ENCODE data around the gene RNF225.
"Not testable (repeated sequence)": the region's sequence is repeated elsewhere in the genome, so short reads cannot be mapped to it uniquely, and the experiment has no call there.

RNF225 gene

DNA sequence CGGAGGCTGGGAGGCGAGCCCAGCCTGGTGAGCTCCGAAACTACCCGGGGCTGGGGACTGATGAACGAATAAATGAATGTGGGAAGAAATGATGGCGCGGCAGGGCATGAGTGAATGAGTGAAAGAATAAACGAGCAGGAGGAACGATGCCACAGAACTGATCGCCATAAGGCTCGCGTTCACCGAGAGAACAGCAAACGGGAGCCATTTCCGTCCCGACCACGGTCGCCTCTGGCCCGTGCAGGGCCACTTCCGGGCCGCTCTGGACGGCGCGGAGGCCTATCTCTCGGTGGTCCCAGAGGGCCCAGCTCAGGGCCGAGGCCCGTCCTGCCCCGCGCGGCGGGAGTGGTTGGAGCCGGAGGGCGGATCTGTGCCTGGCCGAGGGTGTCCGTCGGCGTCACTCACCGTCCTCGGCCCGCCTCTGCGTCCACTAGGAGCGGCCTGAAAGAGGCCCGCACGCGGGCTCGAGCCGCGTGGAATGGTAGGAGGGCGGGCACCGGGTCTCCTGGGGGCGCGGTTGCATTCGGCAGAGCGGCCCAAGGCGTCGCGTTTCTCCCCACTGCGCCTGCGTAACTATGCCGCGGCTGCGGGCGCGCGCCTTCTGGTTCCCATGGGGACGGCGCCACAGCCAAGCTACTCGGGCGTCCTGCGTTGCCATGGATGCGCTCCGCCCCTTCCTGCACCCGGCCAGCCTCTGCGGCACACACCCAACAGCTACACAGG lies 33.0 kb upstream of the RNF225 start, which contains the start of gene ZNF497:
ZNF497 (minus strand) TSS at position 480 of the 723 bp plus-strand sequence. CDS start 5,116 bp downstream, outside the sequence.
- peak; percentile 97 for DNase-seq

DNA sequence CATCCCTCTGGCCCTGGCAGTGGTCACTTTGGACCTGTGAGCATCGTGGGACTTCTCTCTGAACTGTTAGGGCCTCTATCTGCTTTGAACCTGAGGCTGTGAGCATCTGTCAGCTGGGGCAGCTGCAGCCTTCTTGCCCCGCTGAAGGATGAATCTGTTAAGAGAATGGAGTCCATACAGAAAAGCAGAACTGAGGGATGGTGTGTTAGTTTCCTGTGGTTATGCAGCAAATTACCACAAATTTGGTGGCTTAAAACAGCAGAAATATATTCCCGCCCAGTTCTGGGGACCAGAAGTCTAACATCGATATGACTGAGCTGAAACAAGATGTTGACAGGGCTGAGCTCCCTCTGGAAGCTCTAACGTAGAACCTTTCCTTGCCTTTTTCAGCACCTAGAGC lies 31.3 kb upstream of the RNF225 start:
- DNase-seq: no peak

DNA sequence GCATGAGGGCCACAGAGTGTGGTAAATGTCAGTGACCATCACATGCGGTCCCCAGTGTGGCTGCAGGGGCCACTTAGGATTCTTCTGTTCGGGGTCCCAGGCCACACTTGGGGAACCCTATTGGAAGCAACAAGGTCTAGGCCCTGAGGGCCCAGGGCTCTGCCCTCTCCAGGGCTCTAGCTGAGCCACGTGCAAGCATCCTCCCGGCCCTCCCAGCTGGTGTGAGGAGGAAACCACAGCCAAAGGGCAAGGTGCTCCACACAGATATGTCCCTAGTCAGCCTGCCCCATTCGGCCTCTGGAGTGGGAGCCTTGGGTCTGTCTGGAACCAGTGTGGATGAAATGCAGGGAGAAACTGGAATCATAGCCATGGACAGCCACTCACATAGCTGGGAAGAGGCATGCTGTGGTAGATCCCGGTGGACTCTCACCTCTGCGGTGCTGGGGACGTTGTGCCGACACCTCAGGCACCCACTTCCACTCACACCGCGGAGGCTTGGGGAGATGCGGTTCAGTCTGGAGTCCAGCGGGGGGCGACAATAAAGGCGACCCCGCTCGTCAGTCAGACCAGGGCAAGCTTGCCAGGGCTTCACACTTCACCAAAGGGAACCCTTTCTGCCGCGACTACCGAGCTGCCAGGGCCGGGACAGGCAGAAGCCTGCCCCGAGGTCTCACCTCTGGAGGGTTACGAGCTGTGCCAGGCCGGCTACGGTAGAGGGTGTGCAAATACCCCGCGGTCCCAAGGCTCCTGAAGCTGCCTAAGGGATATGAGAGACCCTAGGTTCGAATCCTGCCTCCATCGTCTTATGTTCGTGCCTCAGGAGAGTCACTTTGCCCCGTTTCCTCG lies 28.6 kb upstream of the RNF225 start:
- no peak for DNase-seq

DNA sequence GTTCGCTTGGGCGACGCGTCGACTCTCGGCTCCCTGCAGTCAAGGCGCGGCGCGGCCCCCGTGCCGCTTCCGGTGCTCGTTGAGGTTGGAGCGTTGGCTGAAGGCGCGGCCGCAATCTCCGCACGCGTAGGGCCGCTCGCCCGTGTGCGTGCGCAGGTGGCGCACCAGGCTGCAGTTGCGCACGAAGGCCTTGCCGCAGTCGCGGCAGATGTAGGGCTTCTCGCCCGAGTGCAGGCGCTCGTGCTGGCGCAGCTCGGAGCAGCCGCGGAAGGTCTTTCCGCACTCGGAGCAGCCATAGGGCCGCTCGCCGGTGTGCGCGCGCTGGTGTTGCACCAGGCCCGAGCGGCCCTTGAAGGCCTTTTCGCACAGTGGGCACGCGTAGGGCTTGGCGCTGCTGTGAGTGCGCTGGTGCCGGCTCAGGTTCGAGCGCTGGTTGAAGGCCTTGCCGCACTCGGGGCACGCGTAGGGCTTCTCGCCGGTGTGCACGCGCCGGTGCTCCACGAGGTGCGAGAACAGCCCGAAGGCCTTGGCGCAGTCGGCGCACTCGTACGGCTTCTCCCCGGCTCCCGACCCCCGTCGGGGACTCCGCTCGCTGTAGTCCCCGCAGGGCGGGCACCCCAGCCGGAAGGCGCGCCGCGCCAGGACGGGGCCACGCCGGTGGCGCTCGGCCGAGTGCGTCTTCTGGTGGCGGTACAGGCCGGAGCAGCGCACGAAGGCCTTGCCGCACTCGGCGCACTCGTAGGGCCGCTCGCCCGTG lies 27.6 kb upstream of the RNF225 start:
- DNase-seq: no peak

DNA sequence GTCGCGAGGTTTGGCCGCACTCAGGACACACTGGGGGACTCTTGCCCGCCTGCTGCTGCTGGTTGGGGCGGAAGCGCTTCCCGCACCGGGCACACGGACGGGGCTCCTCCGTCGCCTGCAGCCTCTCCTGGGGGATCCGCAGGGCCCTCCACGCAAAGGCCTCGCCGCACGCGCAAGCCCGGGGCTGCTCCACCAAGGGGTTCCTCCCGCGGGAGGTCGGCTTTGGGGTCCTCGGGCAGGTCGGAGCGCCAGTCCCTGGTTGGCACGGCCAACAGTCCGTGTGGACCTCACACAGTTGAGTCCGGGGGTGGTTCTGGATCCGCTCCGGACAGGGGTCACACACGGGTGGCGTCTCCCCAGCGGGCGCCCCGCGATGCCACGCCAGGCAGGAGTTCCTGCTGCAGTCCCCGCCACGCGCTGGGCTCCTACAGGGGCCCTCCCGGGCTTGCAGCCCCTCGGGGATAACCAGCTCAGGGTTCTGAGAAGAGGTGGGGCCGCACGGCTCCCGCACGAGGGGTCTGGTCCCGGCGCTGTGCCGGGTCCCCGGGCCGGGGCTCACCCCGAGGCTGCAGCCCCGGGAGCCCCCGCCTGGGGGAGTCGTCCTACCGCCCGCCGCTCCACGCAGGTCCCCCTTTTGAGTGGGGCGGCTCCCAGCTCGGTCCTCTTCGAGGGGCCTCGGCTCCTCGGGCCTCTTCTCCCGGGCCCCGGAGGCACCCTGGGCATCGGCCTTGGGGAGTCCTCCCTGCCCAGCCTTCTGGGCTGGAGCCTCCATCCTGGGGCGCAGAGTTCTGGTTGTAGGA lies 26.7 kb upstream of the RNF225 start:
- no peak for DNase-seq

DNA sequence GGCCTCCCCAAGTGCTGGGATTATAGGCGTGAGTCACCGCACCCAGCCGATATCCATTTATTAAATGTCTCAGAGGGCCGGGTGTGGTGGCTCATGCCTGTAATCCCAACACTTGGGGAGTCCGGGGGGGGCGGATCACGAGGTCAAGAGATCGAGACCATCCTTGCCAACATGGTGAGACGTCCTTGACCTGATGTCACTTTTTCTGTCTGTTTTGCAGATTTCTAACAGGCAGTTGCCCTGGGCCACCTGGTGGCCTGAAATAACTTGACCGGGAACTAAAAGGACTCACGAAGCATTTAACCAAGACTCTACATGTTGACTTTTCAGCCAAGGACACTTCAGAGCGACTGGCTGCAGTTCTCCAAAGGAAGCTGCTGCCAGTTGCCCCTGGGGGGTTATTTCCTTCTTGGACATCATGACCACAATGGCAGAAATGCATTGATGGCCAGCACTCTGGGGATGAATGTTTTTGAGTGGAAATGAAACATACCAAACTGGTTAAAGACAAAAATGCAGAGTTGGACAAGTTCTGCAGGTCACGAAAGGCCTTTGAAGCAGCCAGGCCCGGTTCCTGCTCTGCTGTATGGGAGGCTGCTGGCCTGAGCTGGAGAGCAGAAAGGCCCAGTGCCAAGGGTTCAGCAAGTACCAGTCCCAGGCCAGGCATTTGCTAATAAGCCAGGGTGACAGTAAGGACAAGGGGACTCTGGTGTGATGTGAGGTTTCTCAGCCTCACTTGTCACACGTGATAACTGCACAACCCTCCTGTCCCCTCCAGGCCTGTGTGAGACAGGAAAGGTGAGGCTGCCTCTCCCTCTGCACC lies 22.9 kb upstream of the RNF225 start:
- no peak for DNase-seq

DNA sequence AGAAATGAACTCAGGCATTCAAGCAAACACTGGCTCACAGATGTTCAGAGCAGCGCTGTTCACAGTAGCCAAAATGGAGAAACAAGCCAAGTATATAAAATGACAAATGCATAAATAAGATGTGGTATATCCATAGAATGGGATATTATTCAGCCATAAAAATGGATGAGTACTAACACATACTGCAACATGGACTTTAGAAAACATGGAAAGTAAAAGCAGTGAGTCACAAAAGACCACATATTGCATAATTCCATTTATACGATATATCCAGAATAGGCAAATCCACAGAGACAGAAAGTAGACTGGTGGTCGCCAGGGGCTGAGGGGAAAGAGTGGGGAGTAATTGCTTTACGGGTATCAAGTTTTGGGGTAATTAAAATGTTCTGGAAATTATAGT lies 21.3 kb upstream of the RNF225 start:
- no peak for DNase-seq

DNA sequence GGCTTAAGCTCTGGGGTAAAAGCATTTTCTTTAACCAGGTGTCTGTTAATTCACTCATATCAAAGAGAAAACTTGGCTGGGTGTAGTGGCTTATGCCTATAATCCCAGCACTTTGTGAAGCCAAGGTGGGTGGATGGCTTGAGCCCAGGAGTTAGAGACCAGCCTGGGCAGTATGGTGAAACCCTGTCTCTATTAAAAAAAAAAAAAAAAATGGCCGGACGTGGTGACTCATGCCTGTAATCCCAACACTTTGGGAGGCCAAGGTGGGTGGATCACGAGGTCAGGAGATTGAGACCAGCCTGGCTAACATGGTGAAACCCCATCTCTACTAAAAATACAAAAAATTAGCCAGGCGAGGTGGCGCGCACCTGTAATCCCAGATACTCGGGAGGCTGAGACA lies 18.7 kb upstream of the RNF225 start:
- not testable (repeated sequence) for DNase-seq

DNA sequence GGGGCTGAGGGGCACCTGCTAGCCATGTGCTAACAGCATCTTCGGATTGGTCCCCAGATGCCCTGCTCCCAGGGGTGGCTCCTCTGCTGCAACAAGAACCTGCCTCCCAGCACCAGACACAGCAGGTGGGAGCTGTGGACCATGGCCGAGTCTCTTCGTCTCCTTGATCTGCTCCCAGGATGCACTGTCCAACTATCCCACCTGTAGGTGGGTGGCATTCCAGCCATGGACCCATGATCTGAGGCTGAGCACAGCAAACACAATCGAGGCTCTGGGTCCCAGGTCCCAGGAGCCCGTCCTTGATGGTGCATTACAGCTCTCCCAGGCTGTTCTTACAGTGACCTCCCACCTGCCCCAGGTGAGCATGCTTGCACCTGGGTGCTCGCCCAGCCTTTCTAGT lies 16.2 kb upstream of the RNF225 start:
- no peak for DNase-seq

DNA sequence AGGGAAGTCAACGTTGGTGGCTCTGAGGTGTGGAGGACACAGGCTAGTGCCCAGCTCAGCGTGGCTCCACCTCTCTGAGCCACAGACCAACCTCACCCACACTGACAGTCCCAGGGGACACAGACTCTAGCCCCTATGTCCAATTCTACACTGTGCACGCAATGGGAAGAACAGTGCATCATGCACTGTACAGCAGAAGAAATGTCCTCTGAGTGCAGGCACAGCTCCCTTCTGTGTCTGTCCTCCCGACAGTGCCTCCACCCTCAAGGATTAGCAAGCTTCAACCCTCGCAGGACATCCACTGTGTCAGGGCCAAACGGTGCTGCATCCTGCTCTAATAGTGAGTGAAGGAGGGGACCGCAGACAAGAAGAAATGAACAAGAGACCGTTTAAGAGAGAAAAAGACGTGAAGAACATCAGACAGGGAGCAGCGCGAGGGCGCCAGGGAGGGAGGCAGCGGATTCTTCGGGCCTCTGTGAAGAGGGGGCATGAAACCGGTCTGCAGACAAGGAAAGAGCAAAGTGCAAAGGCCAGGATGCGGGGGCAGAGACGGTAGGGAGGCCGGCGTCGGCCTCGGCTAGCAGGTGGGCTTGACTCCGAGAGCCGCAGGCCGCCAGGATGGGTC lies 15.3 kb upstream of the RNF225 start:
- no peak for DNase-seq

DNA sequence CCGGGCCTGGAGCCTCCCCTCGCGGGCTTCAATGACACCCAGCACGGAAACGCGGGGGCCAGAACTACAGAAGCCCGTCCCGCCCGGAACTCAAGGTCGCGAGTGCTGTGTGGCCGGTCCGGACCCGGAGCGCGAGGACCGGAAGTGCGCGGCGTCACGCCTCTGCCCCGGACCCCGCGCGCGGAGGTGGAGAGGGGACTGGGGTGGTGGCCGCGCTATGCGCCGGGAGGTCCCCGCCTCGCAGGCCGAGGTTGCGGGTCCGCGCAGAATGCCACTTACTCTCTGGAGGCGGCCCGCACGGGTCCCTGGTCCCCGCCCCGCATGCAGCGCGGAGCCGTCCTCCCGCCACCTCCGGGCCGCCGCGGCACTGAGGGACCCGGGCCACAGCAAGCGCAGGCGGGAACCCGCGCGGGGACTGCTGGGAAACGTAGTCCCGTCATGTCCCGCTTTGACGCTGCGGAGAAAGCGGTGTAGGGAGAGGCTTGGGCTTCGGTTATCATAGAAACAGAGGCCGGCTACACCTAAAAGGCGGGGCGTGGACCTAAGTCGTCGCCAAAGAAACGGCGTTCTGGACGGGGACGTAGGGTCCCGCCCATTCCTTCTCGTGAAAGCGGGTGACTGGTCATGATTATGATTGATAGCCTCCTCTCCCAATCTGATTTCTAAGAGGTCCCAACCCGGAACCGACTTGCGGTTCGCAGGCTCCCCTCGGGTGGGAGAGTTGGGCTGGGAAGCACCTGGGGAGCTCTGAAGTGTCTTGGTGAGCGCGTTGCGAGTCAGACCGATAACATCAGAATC lies 14.6 kb upstream of the RNF225 start, which contains the start of gene ZNF837:
ZNF837 (minus strand) TSS at position 369 of the 798 bp plus-strand sequence. CDS start 11,698 bp downstream, outside the sequence.
- DNase-seq: peak; percentile 98

DNA sequence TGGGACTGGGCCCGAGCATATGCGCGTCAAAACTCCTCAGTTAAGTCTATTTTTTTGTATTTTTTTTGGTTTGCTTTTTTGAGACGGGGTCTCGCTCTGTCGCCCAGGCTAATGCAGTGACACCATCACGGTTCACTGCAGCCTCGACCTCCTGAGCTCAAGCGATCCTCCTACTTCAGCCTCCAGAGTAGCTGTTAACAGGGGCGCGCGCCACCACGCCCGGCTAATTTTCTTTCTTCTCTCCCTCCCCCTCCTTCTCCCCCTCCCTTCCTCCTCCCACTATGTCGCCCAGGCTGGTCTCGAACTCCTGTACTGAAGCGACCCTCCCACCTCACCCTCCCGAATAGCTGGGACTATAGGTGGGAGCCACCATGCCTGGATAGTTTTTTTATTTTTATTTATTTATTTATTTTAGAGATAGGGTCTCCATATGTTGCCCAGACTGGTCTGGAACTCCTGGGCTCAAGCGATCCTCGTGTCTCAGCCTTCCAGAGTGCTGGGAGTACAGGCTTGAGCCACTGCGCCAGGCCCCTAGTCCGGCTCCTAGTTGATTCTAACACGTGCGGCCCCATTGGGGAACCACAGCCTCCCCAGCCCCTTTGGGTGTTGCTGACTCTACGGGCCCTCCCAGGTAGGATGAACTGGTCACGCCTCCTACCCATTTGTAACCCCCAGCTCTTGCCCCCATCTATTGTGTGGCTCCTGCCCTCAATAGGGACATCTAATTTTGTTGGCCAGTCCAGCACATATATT lies 13.8 kb upstream of the RNF225 start:
- DNase-seq: no peak

DNA sequence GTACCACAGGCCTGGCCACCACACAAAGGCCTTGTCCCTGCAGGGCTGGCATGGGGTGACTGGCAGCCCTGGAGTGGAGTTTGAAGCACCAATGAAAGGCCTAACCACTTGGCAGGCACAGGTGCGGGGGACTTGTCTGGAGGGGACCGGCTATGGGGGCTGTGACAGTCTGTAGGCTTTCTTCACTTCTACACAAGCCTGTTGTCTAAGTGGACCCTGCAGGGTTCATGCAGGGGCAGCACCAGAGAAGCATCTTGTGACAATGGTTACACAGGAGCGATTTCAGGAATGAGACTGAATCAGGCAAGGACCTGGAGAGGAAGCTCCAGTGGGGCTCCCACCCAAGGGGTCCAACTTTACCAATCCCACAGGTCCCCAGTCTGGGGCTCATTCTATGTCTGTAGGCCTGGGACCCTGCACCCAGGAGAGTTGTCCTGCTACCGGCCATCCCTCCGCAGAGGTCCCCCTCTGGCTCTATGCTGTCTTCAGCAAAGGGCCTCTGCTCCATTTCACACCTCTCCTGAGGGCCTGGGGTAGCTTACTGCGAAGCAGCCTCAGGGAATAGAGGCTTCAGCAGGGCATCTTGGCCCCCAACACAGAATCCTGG lies 12.4 kb upstream of the RNF225 start:
- DNase-seq: no peak

DNA sequence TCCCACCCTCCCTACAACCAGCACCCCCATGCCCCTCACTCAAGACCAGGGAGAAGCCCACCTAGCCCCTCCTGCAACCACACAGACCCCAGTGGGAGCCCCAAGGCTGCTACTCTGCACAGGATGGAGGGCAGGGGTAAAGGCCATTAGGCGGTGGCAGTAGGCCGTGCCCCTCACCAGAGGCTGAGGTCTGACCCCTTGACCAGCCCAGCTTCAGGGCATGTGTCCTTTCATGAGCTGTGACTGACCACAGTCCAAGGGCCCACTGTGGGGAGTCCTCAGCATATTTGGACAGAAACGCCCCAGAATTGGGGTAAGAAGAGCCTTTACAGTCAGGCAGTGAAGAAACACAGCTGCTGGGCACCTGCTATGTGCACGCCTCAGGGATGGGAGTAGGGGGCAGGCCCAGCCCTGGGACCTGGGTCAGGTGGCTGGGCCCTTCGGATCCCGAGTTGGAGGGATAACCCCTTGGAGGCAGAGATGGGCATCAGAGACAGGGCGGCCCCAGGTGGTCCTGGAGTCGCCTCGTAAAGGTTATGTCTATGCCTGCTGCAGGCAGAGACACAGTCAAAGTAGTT lies 10.1 kb upstream of the RNF225 start:
- DNase-seq: no peak

DNA sequence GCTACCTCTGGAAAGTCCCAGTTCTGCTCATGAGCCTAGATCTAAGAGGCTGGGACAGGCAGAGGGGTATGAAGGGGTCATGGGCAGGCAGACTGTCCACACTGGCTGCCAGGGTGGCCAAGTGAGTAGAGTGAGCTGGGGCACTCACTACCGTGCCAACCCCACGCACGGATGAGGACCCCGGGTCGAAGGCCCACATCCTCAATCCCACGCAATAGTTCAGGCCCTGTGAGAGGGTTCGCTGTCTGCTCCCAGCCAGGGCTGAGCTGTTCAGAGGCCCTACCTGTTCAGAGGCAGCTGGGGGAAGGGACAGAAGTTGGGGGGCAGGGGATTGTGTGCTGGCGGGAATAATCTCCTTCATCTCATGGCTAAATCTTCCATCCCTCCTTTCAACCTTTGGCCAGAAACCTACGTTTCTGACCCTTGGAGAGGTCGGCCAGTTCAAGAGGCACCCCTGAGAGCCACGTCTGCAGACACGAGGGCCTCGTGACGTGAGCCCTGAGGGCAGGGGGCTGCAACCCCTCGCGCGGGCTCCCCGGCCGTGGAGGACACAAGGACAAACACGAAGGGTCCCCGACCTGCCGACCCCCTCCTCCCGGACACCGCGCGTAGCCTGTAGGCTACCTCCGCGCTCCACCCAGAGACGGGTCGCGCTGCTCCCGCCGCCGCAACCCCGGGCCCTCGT lies 9.4 kb upstream of the RNF225 start:
- DNase-seq: peak; percentile 40

DNA sequence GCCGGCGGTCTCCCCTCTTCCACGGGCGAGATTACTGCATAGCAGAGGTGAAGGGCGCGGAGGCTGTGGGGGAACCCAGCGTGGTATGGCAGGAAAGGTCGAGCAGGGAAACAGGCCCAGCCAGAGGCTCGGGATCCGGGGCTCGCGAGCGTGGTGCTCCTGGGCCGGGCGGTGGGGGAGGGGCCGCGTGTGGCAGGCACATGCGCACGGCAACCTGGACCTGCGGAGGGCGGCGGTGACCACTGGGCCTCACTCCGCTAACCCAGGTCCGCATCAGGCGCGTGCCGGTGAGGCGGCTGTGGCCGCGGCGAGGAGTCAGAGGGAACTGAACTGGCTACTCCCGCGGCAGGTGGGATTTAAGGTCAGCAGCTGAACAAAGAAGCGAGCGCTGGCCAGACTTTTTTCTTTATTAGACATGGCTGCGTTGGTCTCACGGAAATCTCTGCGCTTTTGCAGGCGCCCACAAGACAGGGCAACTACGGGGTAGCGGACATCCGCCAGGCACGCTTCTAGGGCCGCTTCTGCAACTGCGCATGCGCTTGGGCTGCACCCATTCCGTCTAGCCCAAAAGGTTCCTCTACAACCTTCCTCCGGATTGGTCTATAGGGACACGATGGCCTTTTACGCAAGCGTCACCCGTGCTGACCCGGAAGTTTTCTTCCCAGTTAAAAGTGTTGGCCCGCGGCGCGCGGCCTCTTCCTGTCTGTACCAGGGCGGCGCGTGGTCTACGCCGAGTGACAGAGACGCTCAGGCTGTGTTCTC lies 8.7 kb upstream of the RNF225 start, which contains the start of gene RPS5:
RPS5 (plus strand) TSS at position 694 of the 762 bp plus-strand sequence. CDS start 869 bp downstream, outside the sequence.
- DNase-seq: peak; percentile 96
